PC-9 (cell line): ENCODE data around the gene CACNA1I.

Experiments used
- CTCF ChIP-seq: fragments of 200-600 bp; sonication (generic); conservative IDR thresholded peaks from 2 replicates; pipeline ENCODE4 v1.6.1; 2017; ENCODE audit warnings: mixed run types, antibody characterized with exemption, mild to moderate bottlenecking, moderate library complexity
- EZH2 ChIP-seq: fragments of 200-600 bp; sonication (generic); IDR thresholded peaks from 2 replicates; pipeline ENCODE4 v1.8.0; 2017; ENCODE audit warnings: antibody characterized with exemption, low read depth

GRCh38 chr22:39656495-39657490 is 86.2 kb downstream of the CACNA1I start:
- TF ChIP-seq CTCF (no peak), EZH2 (no peak)
